ENCODE measurements around the gene FOXF2. TPM values are rescaled to one million over a fixed set of nuclear protein-coding genes. Genes with fewer than 3 reads are reported as not detected.

The FOXF2 gene
- total and polyA plus RNA-seq, 2 of the 4 experiments (the other 2 are of a cell fraction), result 2.5 to 16.3 TPM

GRCh38 chr6:1349655-1350054, 39.7 kb upstream of the FOXF2 start:
- Histone ChIP-seq H3K27ac (ENCODE audit: insufficient read depth, low read length) (no peak overlapping the region), H3K4me2 (ENCODE audit: low read depth, low read length) (no peak overlapping the region), H3K14ac (replicated peaks; ENCODE audit: low read depth, low read length) (no peak overlapping the region), H2AK5ac (ENCODE audit: low read depth, low read length) (no peak overlapping the region), H4K5ac (ENCODE audit: low read depth, low read length) (no peak overlapping the region), H2AK9ac (replicated peaks; ENCODE audit: low read depth, low read length, poor library complexity) (no peak overlapping the region), H2BK5ac (ENCODE audit: low read depth, low read length, poor library complexity, severe bottlenecking) (no peak overlapping the region), H3K9me3 (ENCODE audit: control insufficient read depth, insufficient read depth, low read length) (peaks cover 6% of the 10 kb centered on the region; the same call in 1 of the 2 replicates), H3K79me1 (ENCODE audit: low read depth in 1 of 2, low read length in 2 of 2) (no peaks in the 10 kb centered on the region), H4K20me1 (ENCODE audit: insufficient read depth, low read length) (no peaks in the 10 kb centered on the region), H3K9ac (ENCODE audit: low read depth, low read length) (no peak overlapping the region), H3K18ac (ENCODE audit: low read depth, low read length) (no peak overlapping the region), H3K36me3 (ENCODE audit: control insufficient read depth, insufficient read depth, low read length) (no peaks in the 10 kb centered on the region), H3K4me3 (ENCODE audit: insufficient read depth, low read depth, low read length) (no peak overlapping the region), H3K9me1 (ENCODE audit: insufficient read depth, low read length) (0 out of 2 replicates have a peak, but pooled peaks cover 4% of the 10 kb centered on the region), H2AFZ (replicated peaks; ENCODE audit: low read length, poor library complexity) (no peak overlapping the region), H4K8ac (ENCODE audit: low read depth in 2 of 2, low read length in 2 of 2) (no peak overlapping the region), H4K91ac (ENCODE audit: insufficient read depth, low read depth, low read length) (no peak overlapping the region), H2BK120ac (ENCODE audit: low read depth, low read length) (no peak overlapping the region), H3K4me1 (ENCODE audit: control insufficient read depth, insufficient read depth, low read length) (peaks cover 7% of the 10 kb centered on the region), H3K4ac (ENCODE audit: low read depth, low read length) (no peak overlapping the region), H2BK20ac (ENCODE audit: low read depth, low read length) (no peak overlapping the region), H3K27me3 (ENCODE audit: control insufficient read depth, insufficient read depth, low read length) (no peaks in the 10 kb centered on the region), H3K56ac (ENCODE audit: extremely low read depth, insufficient read depth, low read length) (no peak overlapping the region), H3K23ac (ENCODE audit: low read depth, low read length) (no peak overlapping the region), H2BK15ac (ENCODE audit: low read depth, low read length) (no peak overlapping the region)
- in situ Hi-C loops (cut with MboI; ENCODE audit: low sequenced_read_pairs), result no loop called here
- no TSS peak for BruUV-seq (replicated peaks)
- ATAC-seq (ENCODE audit: low read depth), result no peak
- intact Hi-C loops (cut with micrococcal nuclease), result no loop called here
- dilution Hi-C loops (cut with HindIII; ENCODE audit: low sequenced_read_pairs, unreplicated experiment), result no loop called here
- WGBS, 2 experiments (ENCODE audit: extremely low coverage in 2 of 2, insufficient read length in 1 of 2), result no CpG with 5 or more reads among the region's 1 CpG
- DNase-seq, result no peak
- POLR2A ChIA-PET (ENCODE audit: unreplicated experiment), result no interaction called here
- no peak for TF ChIP-seq CHD1 (IDR thresholded peaks at IDR 0.05; ENCODE audit: low read depth, low read length)
- no peak for TF ChIP-seq MAZ (IDR thresholded peaks at IDR 0.05; ENCODE audit: borderline replicate concordance, low read depth, low read length)
- no peak for TF ChIP-seq ELK1 (IDR thresholded peaks at IDR 0.05; ENCODE audit: borderline replicate concordance, low read depth, low read length)
- no peak for TF ChIP-seq SMC3 (IDR thresholded peaks at IDR 0.05; ENCODE audit: low read depth, low read length)
- no peak for TF ChIP-seq MAFK (IDR thresholded peaks at IDR 0.05; ENCODE audit: low read depth, low read length)
- TF ChIP-seq, protein P1, sequence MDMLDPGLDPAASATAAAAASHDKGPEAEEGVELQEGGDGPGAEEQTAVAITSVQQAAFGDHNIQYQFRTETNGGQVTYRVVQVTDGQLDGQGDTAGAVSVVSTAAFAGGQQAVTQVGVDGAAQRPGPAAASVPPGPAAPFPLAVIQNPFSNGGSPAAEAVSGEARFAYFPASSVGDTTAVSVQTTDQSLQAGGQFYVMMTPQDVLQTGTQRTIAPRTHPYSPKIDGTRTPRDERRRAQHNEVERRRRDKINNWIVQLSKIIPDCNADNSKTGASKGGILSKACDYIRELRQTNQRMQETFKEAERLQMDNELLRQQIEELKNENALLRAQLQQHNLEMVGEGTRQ (IDR thresholded peaks at IDR 0.05; ENCODE audit: low read depth, low read length), result no peak
- no peak for TF ChIP-seq POLR2A (IDR thresholded peaks at IDR 0.05; ENCODE audit: low read depth, low read length)
- TF ChIP-seq RFX5 (IDR thresholded peaks at IDR 0.05; ENCODE audit: low read depth, low read length), result no peak
- no peak for TF ChIP-seq NFE2L2 (IDR thresholded peaks at IDR 0.05; ENCODE audit: low read depth, low read length)
- CTCF ChIA-PET, result no interaction called here

Measured in IMR-90 (cell line).